IPS-NIHi7 (cell line): Measurements from ENCODE around the gene HIGD1C.

Experiments used
- DNase-seq: peaks from one replicate; pipeline ENCODE4 v3.0.0; 2012; ENCODE audit warnings: mixed read lengths; ENCODE audit errors: extremely low spot score

The HIGD1C gene

DNA sequence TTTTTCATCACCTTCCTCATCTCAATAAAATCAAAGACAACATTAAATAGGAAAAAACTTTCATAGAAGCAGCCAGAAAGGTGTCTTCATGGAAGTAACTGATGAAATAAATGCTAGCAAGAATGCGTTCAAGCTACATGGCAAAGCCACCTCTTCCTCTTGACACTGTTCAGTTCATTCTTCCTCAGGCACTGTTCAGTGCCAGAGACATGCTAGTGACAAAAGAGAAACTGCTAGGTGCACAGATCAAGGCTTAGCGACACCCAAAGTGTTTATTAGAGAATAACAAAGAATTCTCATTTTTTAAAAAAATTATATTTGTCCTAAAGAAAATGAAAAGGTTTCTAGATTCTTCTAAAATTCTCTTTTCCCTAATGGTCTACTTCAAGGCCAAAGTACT, 66.6 kb downstream of the HIGD1C start:
- DNase-seq: no peak

DNA sequence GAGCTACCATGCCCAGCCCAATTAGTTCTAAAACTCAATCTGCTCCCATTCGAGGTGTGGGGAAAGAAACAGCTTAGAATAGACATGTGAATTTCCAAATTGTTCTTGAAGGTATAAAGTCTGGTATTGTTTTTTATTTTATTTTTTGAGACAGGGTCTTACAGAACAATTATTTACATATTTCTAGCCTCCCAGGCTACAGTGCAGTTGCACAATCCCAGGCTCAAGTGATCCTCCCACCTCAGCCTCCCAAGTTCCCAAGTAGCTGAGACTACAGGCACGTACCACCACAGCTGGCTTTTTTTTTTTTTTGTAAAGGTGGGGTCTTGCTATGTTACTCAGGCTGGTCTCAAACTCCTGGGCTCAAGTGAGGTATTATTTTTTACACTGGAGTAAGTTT, 67.6 kb downstream of the HIGD1C start:
- DNase-seq: no peak
